Liver (tissue), 9 donors: Measurements from ENCODE around the gene LCN12. TPM values are rescaled to one million over a fixed set of nuclear protein-coding genes. Genes with fewer than 3 reads are reported as not detected.
A peak's percentile ranks its signal among the peaks of the same experiment; 100 is the strongest.

Experiments used
- DNase-seq: peaks from one replicate; pipeline ENCODE4 v3.0.0-alpha.2; 2017; ENCODE audit warnings: low spot score
- H3K27ac ChIP-seq, 2 donors: one replicate each; pipeline ENCODE4 v1.7.0; 2013; ENCODE audit warnings: inconsistent platforms in 2 of 2, low read length in 2 of 2, control low read depth in 1 of 2, low read depth in 1 of 2, mild to moderate bottlenecking in 1 of 2
- H3K27me3 ChIP-seq, 4 donors: one replicate each; pipeline versions ENCODE4 v1.6.1 to v1.7.0; 2013; ENCODE audit warnings: low read length in 3 of 4, inconsistent platforms in 1 of 4, mild to moderate bottlenecking in 1 of 4, moderate library complexity in 1 of 4; ENCODE audit not compliant: control insufficient read depth in 4 of 4, insufficient read depth in 4 of 4
- H3K36me3 ChIP-seq, 4 donors: one replicate each; pipeline versions ENCODE4 v1.6.1 to v1.7.0; 2013; ENCODE audit warnings: low read length in 3 of 4, mild to moderate bottlenecking in 3 of 4, low read depth in 1 of 4, moderate library complexity in 1 of 4; ENCODE audit not compliant: control insufficient read depth in 4 of 4, insufficient read depth in 3 of 4
- H3K4me1 ChIP-seq, 4 donors: one replicate each; pipeline versions ENCODE4 v1.6.1 to v1.7.0; 2013; ENCODE audit warnings: low read length in 3 of 4, mild to moderate bottlenecking in 3 of 4, moderate library complexity in 1 of 4; ENCODE audit not compliant: control insufficient read depth in 4 of 4, insufficient read depth in 4 of 4
- H3K4me3 ChIP-seq, 3 donors: one replicate each; pipeline versions ENCODE4 v1.6.1 to v1.7.0; 2013; ENCODE audit warnings: low read length in 3 of 3, control low read depth in 1 of 3, low read depth in 1 of 3, mild to moderate bottlenecking in 1 of 3
- H3K9ac ChIP-seq, 2 donors: one replicate each; pipeline ENCODE4 v1.7.0; 2013; ENCODE audit warnings: low read length in 2 of 2, mild to moderate bottlenecking in 2 of 2, moderate library complexity in 2 of 2, control low read depth in 1 of 2, low read depth in 1 of 2
- H3K9me3 ChIP-seq, 4 donors: one replicate each; pipeline versions ENCODE4 v1.6.1 to v1.7.0; 2013; ENCODE audit warnings: low read length in 3 of 4; ENCODE audit not compliant: control insufficient read depth in 4 of 4
- EGR1 ChIP-seq, 2 donors: IDR thresholded peaks; 2 replicates each; pipeline ENCODE4 v1.6.1; 2016 to 2018; ENCODE audit warnings: antibody characterized with exemption in 2 of 2, low read depth in 2 of 2
- FOXA1 ChIP-seq: IDR thresholded peaks from 2 replicates; pipeline ENCODE4 v1.6.1; 2016; ENCODE audit warnings: antibody characterized with exemption
- HNF4A ChIP-seq, 2 donors: conservative IDR thresholded peaks; 2 replicates each; pipeline ENCODE4 v1.6.1; 2016; ENCODE audit warnings: antibody characterized with exemption in 2 of 2, mild to moderate bottlenecking in 2 of 2
- NR2F2 ChIP-seq: IDR thresholded peaks from 2 replicates; pipeline ENCODE4 v1.6.1; 2016; ENCODE audit warnings: antibody characterized with exemption
- RXRA ChIP-seq, 2 donors: IDR thresholded peaks; 2 replicates each; pipeline ENCODE4 v1.6.1; 2017 to 2018; ENCODE audit warnings: antibody characterized with exemption in 2 of 2, mild to moderate bottlenecking in 1 of 2
- SP1 ChIP-seq: IDR thresholded peaks from 2 replicates; pipeline ENCODE4 v1.6.1; 2018; ENCODE audit warnings: antibody characterized with exemption, mild to moderate bottlenecking
- TAF1 ChIP-seq: conservative IDR thresholded peaks from 2 replicates; pipeline ENCODE4 v1.6.1; 2016; ENCODE audit warnings: antibody characterized with exemption, mild to moderate bottlenecking
- YY1 ChIP-seq: IDR thresholded peaks from 2 replicates; pipeline ENCODE4 v1.6.1; 2016; ENCODE audit warnings: antibody characterized with exemption, mild to moderate bottlenecking
- WGBS: extraction: QIAGEN DNeasy Blood & Tissue Kit; methylation state at CpG from one replicate; pipeline ENCODE4 v1.1.7; 2013; 5-methylcytosine and 5-hydroxymethylcytosine counted together
- polyA plus RNA-seq, 2 donors: library from polyadenylated mRNA; stranded (reverse) in 1 of 2; unstranded in 1 of 2; fragments of 200-250 nt in 1 of 2; fragments of >200 nt in 1 of 2; fragmentation: Nextera tagmentation in 1 of 2; extraction: Ambion mirVana in 1 of 2; gene quantifications; one replicate each; pipeline versions ENCODE4 v1.2.1 to v1.2.3, GENCODE V29; 2013 to 2015
- total RNA-seq, 2 donors: library from RNA; depleted of rRNA; stranded (reverse); fragments of >200 nt; gene quantifications; one replicate each; pipeline ENCODE4 v1.2.3, GENCODE V29; 2014
- TF ChIP-seq, protein P1 (sequence below): IDR thresholded peaks from 2 replicates; pipeline ENCODE4 v1.6.1; 2016; ENCODE audit warnings: antibody characterized with exemption
- TF ChIP-seq, protein P2 (sequence below): IDR thresholded peaks from 2 replicates; pipeline ENCODE4 v1.6.1; 2016; ENCODE audit warnings: antibody characterized with exemption, mild to moderate bottlenecking
- TF ChIP-seq, protein P3 (sequence below): IDR thresholded peaks from 2 replicates; pipeline ENCODE4 v1.6.1; 2016; ENCODE audit warnings: antibody characterized with exemption
- donor health status: healthy.
- donor health status: healthy.
- donor health status: healthy.
- donor health status: healthy.
- donor health status: healthy.

LCN12 gene
- total and polyA plus RNA-seq, 4 donors: 2.3 to 12.2 (median 6.2) TPM

DNA sequence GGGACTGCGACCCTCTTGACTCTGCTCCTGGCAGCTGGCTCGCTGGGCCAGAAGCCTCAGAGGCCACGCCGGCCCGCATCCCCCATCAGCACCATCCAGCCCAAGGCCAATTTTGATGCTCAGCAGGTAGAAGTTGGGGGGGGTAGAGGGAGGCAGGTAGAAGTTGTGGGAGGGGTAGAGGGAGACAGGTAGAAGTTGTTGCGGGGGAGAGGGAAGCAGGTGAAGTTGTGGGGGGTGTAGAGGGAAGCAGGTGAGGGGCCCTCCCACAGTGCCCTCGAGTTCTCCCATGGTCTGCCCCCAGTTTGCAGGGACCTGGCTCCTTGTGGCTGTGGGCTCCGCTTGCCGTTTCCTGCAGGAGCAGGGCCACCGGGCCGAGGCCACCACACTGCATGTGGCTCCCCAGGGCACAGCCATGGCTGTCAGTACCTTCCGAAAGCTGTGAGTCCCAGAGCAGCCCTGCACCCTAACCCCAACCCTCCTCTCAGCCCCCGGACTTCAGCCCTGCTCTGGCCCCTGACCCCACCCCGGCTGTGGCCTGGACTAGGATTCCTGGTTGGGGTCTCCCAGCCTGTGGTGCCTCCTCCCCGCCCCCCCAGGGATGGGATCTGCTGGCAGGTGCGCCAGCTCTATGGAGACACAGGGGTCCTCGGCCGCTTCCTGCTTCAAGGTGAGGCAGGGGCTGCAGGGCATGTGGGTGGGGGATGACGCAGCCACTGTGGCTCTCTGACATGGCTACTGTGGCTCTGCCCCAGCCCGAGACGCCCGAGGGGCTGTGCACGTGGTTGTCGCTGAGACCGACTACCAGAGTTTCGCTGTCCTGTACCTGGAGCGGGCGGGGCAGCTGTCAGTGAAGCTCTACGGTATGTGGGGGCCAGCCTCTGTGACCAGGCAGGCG is 6.5 kb upstream of the LCN12 start:
- Histone ChIP-seq H3K27ac (peak overlapping the region; percentile 86 to 95), H3K36me3 (peaks cover 0 to 14% (median 8%) of the 10 kb centered on the region in 4 donors), H3K9ac (peak overlapping the region; percentile 63 to 74), H3K4me3 (peak overlapping the region; percentile 62 to 78 (median 75)), H3K27me3 (no peaks in the 10 kb centered on the region), H3K9me3 (no peaks in the 10 kb centered on the region), H3K4me1 (peaks cover 13 to 67% (median 42%) of the 10 kb centered on the region in 4 donors)
- WGBS: 44% methylated on average over 30 of the region's 30 CpGs
- TF ChIP-seq FOXA1: peak; percentile 6
- TF ChIP-seq, protein P1, sequence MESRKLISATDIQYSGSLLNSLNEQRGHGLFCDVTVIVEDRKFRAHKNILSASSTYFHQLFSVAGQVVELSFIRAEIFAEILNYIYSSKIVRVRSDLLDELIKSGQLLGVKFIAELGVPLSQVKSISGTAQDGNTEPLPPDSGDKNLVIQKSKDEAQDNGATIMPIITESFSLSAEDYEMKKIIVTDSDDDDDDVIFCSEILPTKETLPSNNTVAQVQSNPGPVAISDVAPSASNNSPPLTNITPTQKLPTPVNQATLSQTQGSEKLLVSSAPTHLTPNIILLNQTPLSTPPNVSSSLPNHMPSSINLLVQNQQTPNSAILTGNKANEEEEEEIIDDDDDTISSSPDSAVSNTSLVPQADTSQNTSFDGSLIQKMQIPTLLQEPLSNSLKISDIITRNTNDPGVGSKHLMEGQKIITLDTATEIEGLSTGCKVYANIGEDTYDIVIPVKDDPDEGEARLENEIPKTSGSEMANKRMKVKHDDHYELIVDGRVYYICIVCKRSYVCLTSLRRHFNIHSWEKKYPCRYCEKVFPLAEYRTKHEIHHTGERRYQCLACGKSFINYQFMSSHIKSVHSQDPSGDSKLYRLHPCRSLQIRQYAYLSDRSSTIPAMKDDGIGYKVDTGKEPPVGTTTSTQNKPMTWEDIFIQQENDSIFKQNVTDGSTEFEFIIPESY: no peak
- TF ChIP-seq NR2F2: no peak
- TF ChIP-seq, protein P2, sequence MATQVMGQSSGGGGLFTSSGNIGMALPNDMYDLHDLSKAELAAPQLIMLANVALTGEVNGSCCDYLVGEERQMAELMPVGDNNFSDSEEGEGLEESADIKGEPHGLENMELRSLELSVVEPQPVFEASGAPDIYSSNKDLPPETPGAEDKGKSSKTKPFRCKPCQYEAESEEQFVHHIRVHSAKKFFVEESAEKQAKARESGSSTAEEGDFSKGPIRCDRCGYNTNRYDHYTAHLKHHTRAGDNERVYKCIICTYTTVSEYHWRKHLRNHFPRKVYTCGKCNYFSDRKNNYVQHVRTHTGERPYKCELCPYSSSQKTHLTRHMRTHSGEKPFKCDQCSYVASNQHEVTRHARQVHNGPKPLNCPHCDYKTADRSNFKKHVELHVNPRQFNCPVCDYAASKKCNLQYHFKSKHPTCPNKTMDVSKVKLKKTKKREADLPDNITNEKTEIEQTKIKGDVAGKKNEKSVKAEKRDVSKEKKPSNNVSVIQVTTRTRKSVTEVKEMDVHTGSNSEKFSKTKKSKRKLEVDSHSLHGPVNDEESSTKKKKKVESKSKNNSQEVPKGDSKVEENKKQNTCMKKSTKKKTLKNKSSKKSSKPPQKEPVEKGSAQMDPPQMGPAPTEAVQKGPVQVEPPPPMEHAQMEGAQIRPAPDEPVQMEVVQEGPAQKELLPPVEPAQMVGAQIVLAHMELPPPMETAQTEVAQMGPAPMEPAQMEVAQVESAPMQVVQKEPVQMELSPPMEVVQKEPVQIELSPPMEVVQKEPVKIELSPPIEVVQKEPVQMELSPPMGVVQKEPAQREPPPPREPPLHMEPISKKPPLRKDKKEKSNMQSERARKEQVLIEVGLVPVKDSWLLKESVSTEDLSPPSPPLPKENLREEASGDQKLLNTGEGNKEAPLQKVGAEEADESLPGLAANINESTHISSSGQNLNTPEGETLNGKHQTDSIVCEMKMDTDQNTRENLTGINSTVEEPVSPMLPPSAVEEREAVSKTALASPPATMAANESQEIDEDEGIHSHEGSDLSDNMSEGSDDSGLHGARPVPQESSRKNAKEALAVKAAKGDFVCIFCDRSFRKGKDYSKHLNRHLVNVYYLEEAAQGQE: peak; percentile 3
- no peak for TF ChIP-seq YY1
- TF ChIP-seq TAF1: peak; percentile 50
- TF ChIP-seq EGR1 (IDR thresholded peaks at IDR 0.05; ENCODE audit: low read depth in 2 of 2): peak in 1 of 2 donors; percentile 13
- DNase-seq: no peak

DNA sequence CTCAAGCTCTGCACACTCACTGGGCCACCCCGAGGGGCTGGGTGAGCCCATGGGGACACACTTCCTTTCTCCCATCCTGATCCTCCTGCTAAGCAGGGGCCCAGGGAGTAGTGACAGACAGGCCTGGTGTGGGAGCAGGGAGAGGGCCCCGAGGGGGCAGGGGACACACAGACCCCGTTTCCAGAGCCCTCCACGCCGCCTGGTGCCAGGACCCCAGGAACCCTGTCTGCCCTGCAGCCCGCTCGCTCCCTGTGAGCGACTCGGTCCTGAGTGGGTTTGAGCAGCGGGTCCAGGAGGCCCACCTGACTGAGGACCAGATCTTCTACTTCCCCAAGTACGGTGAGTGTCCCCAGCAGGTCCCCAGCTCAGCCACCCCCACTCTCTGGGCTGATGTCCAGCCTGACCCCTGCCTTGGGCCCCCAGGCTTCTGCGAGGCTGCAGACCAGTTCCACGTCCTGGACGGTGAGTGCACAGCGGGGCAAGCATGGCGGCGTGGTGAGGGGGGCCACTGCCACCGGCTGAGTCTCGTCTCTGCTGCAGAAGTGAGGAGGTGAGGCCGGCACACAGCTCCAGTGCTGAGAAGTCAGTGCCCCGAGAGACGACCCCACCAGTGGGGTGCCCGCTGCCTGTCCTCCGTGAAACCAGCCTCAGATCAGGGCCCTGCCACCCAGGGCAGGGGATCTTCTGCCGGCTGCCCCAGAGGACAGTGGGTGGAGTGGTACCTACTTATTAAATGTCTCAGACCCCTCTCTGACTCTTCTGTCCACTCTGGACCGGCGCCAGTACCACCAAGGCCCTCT is 5.6 kb upstream of the LCN12 start:
- Histone ChIP-seq H3K27me3 (no peaks in the 10 kb centered on the region), H3K9me3 (no peaks in the 10 kb centered on the region), H3K27ac (peak overlapping the region; percentile 86 to 95), H3K4me1 (peaks cover 10 to 58% (median 38%) of the 10 kb centered on the region in 4 donors), H3K4me3 (peak overlapping the region; percentile 62 to 78 (median 64)), H3K36me3 (peaks cover 0 to 8% (median 3%) of the 10 kb centered on the region in 4 donors), H3K9ac (peak overlapping the region; percentile 20 to 63)
- 46% methylated on average over 27 of the region's 27 CpGs for WGBS
- TF ChIP-seq RXRA (IDR thresholded peaks at IDR 0.05) (no peak), SP1 (no peak), HNF4A (conservative IDR thresholded peaks at IDR 0.05) (no peak), NR2F2 (no peak)
- TF ChIP-seq, protein P1: no peak
- TF ChIP-seq, protein P3, sequence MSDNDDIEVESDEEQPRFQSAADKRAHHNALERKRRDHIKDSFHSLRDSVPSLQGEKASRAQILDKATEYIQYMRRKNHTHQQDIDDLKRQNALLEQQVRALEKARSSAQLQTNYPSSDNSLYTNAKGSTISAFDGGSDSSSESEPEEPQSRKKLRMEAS: no peak
- DNase-seq: no peak
